H9 (cell line): ENCODE results near the gene ERCC4. TPM values are rescaled to one million over a fixed set of nuclear protein-coding genes. Genes with fewer than 3 reads are reported as not detected.

Experiments used
- DNase-seq: peaks from one replicate; pipeline ENCODE4 v3.0.0-alpha.2; 2017
- H2AFZ ChIP-seq: one replicate; pipeline ENCODE4 v1.6.1; 2013; ENCODE audit warnings: mild to moderate bottlenecking, low read length, control low read depth, moderate library complexity
- H2AK5ac ChIP-seq: 2 replicates; pipeline ENCODE4 v1.6.1; 2013; ENCODE audit warnings: low read length, control low read depth, mixed read lengths; ENCODE audit not compliant: insufficient read length
- H2BK120ac ChIP-seq: one replicate; pipeline ENCODE4 v1.6.1; 2013; ENCODE audit warnings: low read depth, mild to moderate bottlenecking, low read length, control low read depth, inconsistent platforms; ENCODE audit not compliant: poor library complexity, severe bottlenecking
- H2BK12ac ChIP-seq: 2 replicates; pipeline ENCODE4 v1.6.1; 2013; ENCODE audit warnings: low read length, control low read depth, mixed read lengths, low read depth; ENCODE audit not compliant: insufficient read length
- H2BK15ac ChIP-seq: 2 replicates; pipeline ENCODE4 v1.6.1; 2013; ENCODE audit warnings: low read depth, low read length, control low read depth
- H2BK20ac ChIP-seq: one replicate; pipeline ENCODE4 v1.6.1; 2013; ENCODE audit warnings: low read depth, mild to moderate bottlenecking, low read length, control low read depth, inconsistent platforms; ENCODE audit not compliant: poor library complexity, severe bottlenecking
- H2BK5ac ChIP-seq: 2 replicates; pipeline ENCODE4 v1.6.1; 2013; ENCODE audit warnings: low read length, control low read depth, mixed read lengths; ENCODE audit not compliant: insufficient read length
- H3K14ac ChIP-seq: 2 replicates; pipeline ENCODE4 v1.6.1; 2013; ENCODE audit warnings: low read length, control low read depth; ENCODE audit not compliant: insufficient read depth
- H3K18ac ChIP-seq: 2 replicates; pipeline ENCODE4 v1.6.1; 2013; ENCODE audit warnings: low read depth, mild to moderate bottlenecking, mixed read lengths, low read length, control low read depth; ENCODE audit not compliant: insufficient read length
- H3K23ac ChIP-seq: 2 replicates; pipeline ENCODE4 v1.6.1; 2013; ENCODE audit warnings: low read length, control low read depth, mixed read lengths, low read depth; ENCODE audit not compliant: insufficient read length
- H3K23me2 ChIP-seq: 2 replicates; pipeline ENCODE4 v1.6.1; 2013; ENCODE audit warnings: low read depth, mild to moderate bottlenecking, mixed read lengths, low read length, control low read depth; ENCODE audit not compliant: insufficient read length, poor library complexity, severe bottlenecking
- H3K27ac ChIP-seq: 2 replicates; pipeline ENCODE4 v1.5.1; 2013; ENCODE audit warnings: low read length, control low read depth, mixed read lengths, low read depth; ENCODE audit not compliant: insufficient read length
- H3K27me3 ChIP-seq: 2 replicates; pipeline ENCODE4 v1.6.1; 2013; ENCODE audit warnings: low read length, control low read depth, inconsistent platforms; ENCODE audit not compliant: insufficient read depth
- H3K4ac ChIP-seq: 2 replicates; pipeline ENCODE4 v1.6.1; 2013; ENCODE audit warnings: low read depth, mild to moderate bottlenecking, control low read depth, inconsistent platforms, low read length, moderate library complexity
- H3K4me1 ChIP-seq: 2 replicates; pipeline ENCODE4 v1.6.1; 2013; ENCODE audit warnings: low read length, control low read depth, inconsistent platforms; ENCODE audit not compliant: insufficient read depth
- H3K4me2 ChIP-seq: 2 replicates; pipeline ENCODE4 v1.6.1; 2013; ENCODE audit warnings: low read length, control low read depth, mixed read lengths; ENCODE audit not compliant: insufficient read length, insufficient read depth
- H3K56ac ChIP-seq: 2 replicates; pipeline ENCODE4 v1.6.1; 2013; ENCODE audit warnings: low read depth, mild to moderate bottlenecking, mixed read lengths, low read length, control low read depth; ENCODE audit not compliant: insufficient read length
- H3K79me1 ChIP-seq: 2 replicates; pipeline ENCODE4 v1.6.1; 2013; ENCODE audit warnings: low read depth, mild to moderate bottlenecking, moderate library complexity, low read length, control low read depth, inconsistent platforms; ENCODE audit not compliant: insufficient read depth, poor library complexity, severe bottlenecking
- H3K79me2 ChIP-seq: 2 replicates; pipeline ENCODE4 v1.6.1; 2013; ENCODE audit warnings: low read length, control low read depth, inconsistent platforms; ENCODE audit not compliant: insufficient read depth
- H3K9ac ChIP-seq: 2 replicates; pipeline ENCODE4 v1.6.1; 2013; ENCODE audit warnings: low read length, control low read depth, mixed read lengths; ENCODE audit not compliant: insufficient read length; ENCODE audit errors: extremely low read depth
- H3K9me3 ChIP-seq: one replicate; pipeline ENCODE4 v1.6.1; 2013; ENCODE audit warnings: low read depth, low read length, inconsistent platforms; ENCODE audit not compliant: control insufficient read depth
- H3T11ph ChIP-seq: one replicate; pipeline ENCODE4 v1.6.1; 2013; ENCODE audit warnings: mild to moderate bottlenecking, low read length, control low read depth, inconsistent platforms
- H4K20me1 ChIP-seq: one replicate; pipeline ENCODE4 v1.6.1; 2013; ENCODE audit not compliant: control insufficient read depth, insufficient read length, insufficient read depth
- H4K5ac ChIP-seq: 2 replicates; pipeline ENCODE4 v1.6.1; 2013; ENCODE audit warnings: low read depth, mild to moderate bottlenecking, mixed read lengths, low read length, control low read depth; ENCODE audit not compliant: insufficient read length
- H4K8ac ChIP-seq: replicated peaks from 2 replicates; pipeline ENCODE4 v1.6.1; 2013; ENCODE audit warnings: low read length, control low read depth, mixed read lengths, low read depth; ENCODE audit not compliant: insufficient read length
- H4K91ac ChIP-seq: 2 replicates; pipeline ENCODE4 v1.6.1; 2013; ENCODE audit warnings: low read depth, mild to moderate bottlenecking, moderate library complexity, mixed read lengths, low read length, control low read depth; ENCODE audit not compliant: insufficient read length
- H3K27ac Mint-ChIP-seq, 3 experiments: 2 replicates in 2 of 3; 3 replicates in 1 of 3; pipeline ENCODE4 v1.8.0; 2020 to 2021; ENCODE audit warnings: mixed read lengths in 3 of 3, mild to moderate bottlenecking in 1 of 3, moderate library complexity in 1 of 3
- H3K27me3 Mint-ChIP-seq: 2 replicates; pipeline ENCODE4 v1.8.0; 2021; ENCODE audit warnings: low read depth, mild to moderate bottlenecking, moderate library complexity, mixed read lengths
- H3K36me3 Mint-ChIP-seq, 3 experiments: 2 replicates in 2 of 3; 3 replicates in 1 of 3; pipeline ENCODE4 v1.8.0; 2020 to 2021; ENCODE audit warnings: low read depth in 3 of 3, mixed read lengths in 3 of 3; ENCODE audit not compliant: insufficient read depth in 1 of 3
- H3K4me1 Mint-ChIP-seq, 2 experiments: 2 replicates each; pipeline ENCODE4 v1.8.0; 2020; ENCODE audit warnings: mixed read lengths in 2 of 2
- H3K4me3 Mint-ChIP-seq, 2 experiments: 2 replicates in 1 of 2; 3 replicates in 1 of 2; pipeline ENCODE4 v1.8.0; 2020 to 2021; ENCODE audit warnings: mild to moderate bottlenecking in 2 of 2, mixed read lengths in 2 of 2, moderate library complexity in 1 of 2
- H3K9me3 Mint-ChIP-seq, 2 experiments: 2 replicates in 1 of 2; 3 replicates in 1 of 2; pipeline ENCODE4 v1.8.0; 2020; ENCODE audit warnings: mild to moderate bottlenecking in 2 of 2, mixed read lengths in 2 of 2, moderate library complexity in 1 of 2
- WGBS: extraction: QIAGEN DNeasy Blood & Tissue Kit; methylation state at CpG from one replicate; pipeline ENCODE4 v1.1.7; 2013; ENCODE audit warnings: missing lambda C conversion rate, low lambda C conversion rate, mixed read lengths; ENCODE audit not compliant: insufficient read length; ENCODE audit errors: extremely low coverage; 5-methylcytosine and 5-hydroxymethylcytosine counted together
- total RNA-seq: library from RNA; stranded (reverse); gene quantifications from 2 replicates; pipeline ENCODE4 v1.2.1, GENCODE V29; 2021
- TF ChIP-seq, protein P1 (sequence below): fragments of 200-600 bp; sonication (generic); conservative IDR thresholded peaks from 3 replicates; pipeline ENCODE4 v1.8.0; 2021; ENCODE audit warnings: antibody characterized with exemption, mild to moderate bottlenecking

ERCC4 gene
- total RNA-seq, 1 experiment from 2014 or later: 15.6 TPM

DNA sequence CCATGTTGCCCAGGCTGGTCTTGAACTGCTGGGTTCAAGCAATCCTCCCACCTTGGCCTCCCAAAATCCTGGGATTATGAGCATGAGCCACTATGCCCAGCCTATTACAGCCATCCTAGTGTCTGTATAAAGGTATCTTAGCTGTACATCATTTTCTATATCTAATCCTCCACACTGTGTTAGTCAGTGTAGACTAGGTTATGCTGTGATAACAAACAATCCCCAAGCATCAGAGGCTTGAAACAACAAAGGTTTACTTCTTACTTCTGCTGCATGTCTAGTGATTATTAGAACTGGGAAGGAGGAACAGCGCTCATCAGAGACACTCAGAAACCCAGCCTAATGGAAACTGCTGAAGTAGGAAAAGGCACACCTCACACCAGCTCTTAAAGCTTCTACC is 68.1 kb downstream of the ERCC4 start:
- Histone ChIP-seq H3K56ac (no peak overlapping the region), H3K27ac (no peak overlapping the region), H3K18ac (no peak overlapping the region), H3K9me3 (no peaks in the 10 kb centered on the region), H3K27me3 (no peaks in the 10 kb centered on the region), H3T11ph (no peak overlapping the region), H2BK15ac (no peak overlapping the region), H2AK5ac (no peak overlapping the region), H3K9ac (no peak overlapping the region), H3K23me2 (no peaks in the 10 kb centered on the region), H3K4me2 (no peak overlapping the region), H2BK12ac (no peak overlapping the region), H4K20me1 (no peaks in the 10 kb centered on the region), H3K4me1 (no peaks in the 10 kb centered on the region), H3K23ac (no peak overlapping the region), H3K14ac (no peak overlapping the region), H2BK5ac (no peak overlapping the region), H3K79me1 (no peaks in the 10 kb centered on the region), H4K5ac (no peak overlapping the region), H4K91ac (no peak overlapping the region), H2BK120ac (no peak overlapping the region), H4K8ac (no peak overlapping the region), H3K79me2 (no peaks in the 10 kb centered on the region), H3K4ac (no peak overlapping the region), H2AFZ (no peak overlapping the region), H2BK20ac (no peak overlapping the region)
- DNase-seq: no peak
- H3K4me1 Mint-ChIP-seq: no peaks in the 10 kb centered on the region
- peaks cover 4% of the 10 kb centered on the region for H3K27me3 Mint-ChIP-seq
- no peaks in the 10 kb centered on the region for H3K9me3 Mint-ChIP-seq
- WGBS: no CpG with 5 or more reads among the region's 1 CpG
- TF ChIP-seq, protein P1, sequence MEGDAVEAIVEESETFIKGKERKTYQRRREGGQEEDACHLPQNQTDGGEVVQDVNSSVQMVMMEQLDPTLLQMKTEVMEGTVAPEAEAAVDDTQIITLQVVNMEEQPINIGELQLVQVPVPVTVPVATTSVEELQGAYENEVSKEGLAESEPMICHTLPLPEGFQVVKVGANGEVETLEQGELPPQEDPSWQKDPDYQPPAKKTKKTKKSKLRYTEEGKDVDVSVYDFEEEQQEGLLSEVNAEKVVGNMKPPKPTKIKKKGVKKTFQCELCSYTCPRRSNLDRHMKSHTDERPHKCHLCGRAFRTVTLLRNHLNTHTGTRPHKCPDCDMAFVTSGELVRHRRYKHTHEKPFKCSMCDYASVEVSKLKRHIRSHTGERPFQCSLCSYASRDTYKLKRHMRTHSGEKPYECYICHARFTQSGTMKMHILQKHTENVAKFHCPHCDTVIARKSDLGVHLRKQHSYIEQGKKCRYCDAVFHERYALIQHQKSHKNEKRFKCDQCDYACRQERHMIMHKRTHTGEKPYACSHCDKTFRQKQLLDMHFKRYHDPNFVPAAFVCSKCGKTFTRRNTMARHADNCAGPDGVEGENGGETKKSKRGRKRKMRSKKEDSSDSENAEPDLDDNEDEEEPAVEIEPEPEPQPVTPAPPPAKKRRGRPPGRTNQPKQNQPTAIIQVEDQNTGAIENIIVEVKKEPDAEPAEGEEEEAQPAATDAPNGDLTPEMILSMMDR: no peak
- H3K36me3 Mint-ChIP-seq: no peaks in the 10 kb centered on the region
- H3K4me3 Mint-ChIP-seq: no peak overlapping the region
- no peak overlapping the region for H3K27ac Mint-ChIP-seq
